Measurements from ENCODE around the gene ABHD5. TPM values are rescaled to one million over a fixed set of nuclear protein-coding genes. Genes with fewer than 3 reads are reported as not detected.

ABHD5 gene
- polyA plus RNA-seq, 4 donors, result 13.8 to 42.5 (median 28.9) TPM

DNA sequence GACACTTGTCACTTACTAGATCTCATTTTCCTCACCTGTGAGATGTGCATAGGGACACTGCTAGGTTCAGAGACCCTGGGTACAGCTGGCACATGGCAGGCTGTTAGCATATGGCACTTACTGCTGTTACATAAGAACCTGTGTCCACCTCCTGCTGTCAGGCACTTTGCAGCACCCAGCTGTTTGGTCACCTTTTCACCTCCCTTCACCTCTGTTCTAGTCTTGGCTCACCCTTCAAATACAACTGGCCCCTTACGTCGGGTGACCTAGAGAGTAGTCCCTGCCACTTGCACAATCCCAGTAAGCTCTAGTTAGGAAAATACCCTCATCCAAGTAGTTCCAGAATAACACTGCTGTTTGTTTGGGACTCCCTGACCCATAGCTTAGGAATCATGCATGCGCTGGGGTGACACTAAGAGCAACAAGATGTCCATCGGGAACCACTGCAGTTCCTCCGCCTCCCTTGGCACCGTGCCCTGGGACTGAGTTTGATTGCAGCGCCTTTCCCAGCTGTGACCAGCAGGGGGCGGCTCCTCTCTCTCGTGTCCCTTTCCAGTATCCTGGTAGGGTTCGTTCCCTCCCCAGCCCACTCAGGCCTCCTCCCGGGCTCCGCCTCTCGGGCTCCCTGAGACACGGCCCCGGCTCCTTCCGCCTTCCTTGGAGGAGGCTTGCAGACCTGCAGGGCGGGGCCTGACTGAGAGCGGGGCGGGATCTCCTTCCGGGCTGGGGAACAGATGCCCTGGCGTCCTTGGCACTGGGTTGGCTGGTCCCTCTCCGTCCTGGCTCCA, 78.6 kb downstream of the ABHD5 start:
- DNase-seq, result peak; percentile 98 to 99
- Histone ChIP-seq H3K9me3 (ENCODE audit: control insufficient read depth in 2 of 2, insufficient read depth in 1 of 2, low read depth in 1 of 2, low read length in 1 of 2) (no peaks in the 10 kb centered on the region), H3K36me3 (ENCODE audit: control insufficient read depth in 3 of 3, insufficient read depth in 2 of 3, low read depth in 1 of 3, low read length in 3 of 3) (no peaks in the 10 kb centered on the region), H3K4me3 (ENCODE audit: low read depth in 1 of 3, low read length in 3 of 3) (peak overlapping the region in 1 of 3 donors; percentile 27), H3K4me1 (ENCODE audit: control insufficient read depth in 3 of 3, insufficient read depth in 2 of 3, low read depth in 1 of 3, low read length in 2 of 3) (peaks cover 5 to 21% (median 12%) of the 10 kb centered on the region in 3 donors), H3K27ac (ENCODE audit: low read depth in 1 of 3, low read length in 2 of 3) (peak overlapping the region; percentile 74 to 98 (median 89)), H3K27me3 (ENCODE audit: control insufficient read depth in 3 of 3, insufficient read depth in 3 of 3, low read length in 3 of 3) (peaks cover 0 to 3% (median 0%) of the 10 kb centered on the region in 3 donors)
- FAIRE-seq, result no peak
- WGBS, 3 donors, result 6 to 12% (median 9%) methylated on average over 22 of the region's 22 CpGs

DNA sequence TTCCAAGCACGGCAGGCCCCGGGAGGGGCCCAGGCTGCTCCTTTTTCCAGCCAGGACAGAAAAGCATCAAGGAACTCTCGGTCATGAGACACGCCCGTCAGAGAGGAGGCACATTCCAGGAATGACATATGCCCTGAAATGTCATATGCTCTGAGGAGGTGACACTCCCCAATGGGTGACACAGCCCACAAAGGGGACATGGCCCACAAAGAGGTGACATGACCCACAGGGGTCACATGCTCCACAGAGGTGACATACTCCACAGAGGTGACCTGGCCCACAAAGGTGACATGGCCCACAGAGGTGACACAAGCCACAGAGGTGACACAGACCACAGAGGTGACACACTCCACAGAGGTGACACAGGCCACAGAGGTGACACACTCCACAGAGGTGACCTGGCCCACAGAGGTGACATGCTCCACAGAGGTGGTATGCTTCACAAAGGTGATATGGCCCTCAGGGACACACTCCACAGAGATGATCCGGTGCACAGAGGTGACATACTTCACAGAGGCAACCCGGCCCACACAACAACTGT, 79.2 kb downstream of the ABHD5 start:
- peak overlapping the region; percentile 74 to 98 (median 89) for H3K27ac ChIP-seq (ENCODE audit: low read depth in 1 of 3, low read length in 2 of 3)
- WGBS, 3 donors, result 23 to 40% (median 37%) methylated on average over 7 of the region's 7 CpGs
- no peak for FAIRE-seq

DNA sequence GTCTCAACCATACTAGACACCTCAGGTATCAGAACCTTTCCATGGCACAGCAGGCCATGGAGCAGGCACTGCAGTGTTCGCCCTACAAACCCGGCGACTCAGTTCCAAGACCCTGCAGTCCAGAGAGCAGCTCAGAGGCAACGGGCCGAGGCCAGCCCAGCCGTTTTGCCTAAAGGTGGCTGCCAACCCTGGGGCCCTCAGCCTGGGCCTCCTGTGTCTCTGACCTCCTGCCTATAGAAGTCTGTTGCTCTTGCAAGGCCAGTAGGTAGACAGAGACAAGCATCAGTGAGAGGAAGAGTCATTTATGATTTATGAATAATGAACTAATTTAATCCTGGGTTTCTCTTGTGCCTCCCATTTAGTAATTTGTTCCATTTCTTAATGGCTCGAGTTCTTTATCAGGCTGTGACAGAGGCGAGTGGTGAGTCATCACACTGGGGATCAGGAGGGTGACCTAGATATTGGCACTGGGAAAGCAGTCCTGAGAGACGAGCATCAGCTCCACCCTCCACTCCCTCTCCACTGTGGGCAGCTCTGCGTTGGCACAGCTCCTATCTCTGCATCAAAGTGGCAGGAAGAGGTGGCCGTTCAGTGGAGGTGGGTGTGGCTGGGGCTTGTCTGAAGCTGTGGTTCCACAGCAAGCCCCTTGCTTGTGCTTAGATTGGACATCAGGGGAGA, 79.8 kb downstream of the ABHD5 start:
- H3K36me3 ChIP-seq (ENCODE audit: control insufficient read depth in 3 of 3, insufficient read depth in 2 of 3, low read depth in 1 of 3, low read length in 3 of 3), result no peaks in the 10 kb centered on the region
- no peak for FAIRE-seq
- 24 to 38% (median 34%) methylated on average over 11 of the region's 11 CpGs for WGBS, 3 donors
- H3K9me3 ChIP-seq (ENCODE audit: control insufficient read depth in 2 of 2, insufficient read depth in 1 of 2, low read depth in 1 of 2, low read length in 1 of 2), result no peaks in the 10 kb centered on the region
- peak overlapping the region; percentile 74 to 98 (median 89) for H3K27ac ChIP-seq (ENCODE audit: low read depth in 1 of 3, low read length in 2 of 3)
- H3K4me3 ChIP-seq (ENCODE audit: low read depth in 1 of 3, low read length in 3 of 3), result no peak overlapping the region
- peaks cover 5 to 21% (median 12%) of the 10 kb centered on the region in 3 donors for H3K4me1 ChIP-seq (ENCODE audit: control insufficient read depth in 3 of 3, insufficient read depth in 2 of 3, low read depth in 1 of 3, low read length in 2 of 3)
- DNase-seq, result peak; percentile 66 to 95
- peaks cover 0 to 3% (median 0%) of the 10 kb centered on the region in 3 donors for H3K27me3 ChIP-seq (ENCODE audit: control insufficient read depth in 3 of 3, insufficient read depth in 3 of 3, low read length in 3 of 3)

More for the DNA sequence above, 79.2 kb downstream of the ABHD5 start:
- Histone ChIP-seq H3K4me1 (ENCODE audit: control insufficient read depth in 3 of 3, insufficient read depth in 2 of 3, low read depth in 1 of 3, low read length in 2 of 3) (peaks cover 5 to 21% (median 12%) of the 10 kb centered on the region in 3 donors), H3K36me3 (ENCODE audit: control insufficient read depth in 3 of 3, insufficient read depth in 2 of 3, low read depth in 1 of 3, low read length in 3 of 3) (no peaks in the 10 kb centered on the region), H3K27me3 (ENCODE audit: control insufficient read depth in 3 of 3, insufficient read depth in 3 of 3, low read length in 3 of 3) (peaks cover 0 to 3% (median 0%) of the 10 kb centered on the region in 3 donors), H3K9me3 (ENCODE audit: control insufficient read depth in 2 of 2, insufficient read depth in 1 of 2, low read depth in 1 of 2, low read length in 1 of 2) (no peaks in the 10 kb centered on the region), H3K4me3 (ENCODE audit: low read depth in 1 of 3, low read length in 3 of 3) (peak overlapping the region in 1 of 3 donors; percentile 27)
- no peak for DNase-seq

DNA sequence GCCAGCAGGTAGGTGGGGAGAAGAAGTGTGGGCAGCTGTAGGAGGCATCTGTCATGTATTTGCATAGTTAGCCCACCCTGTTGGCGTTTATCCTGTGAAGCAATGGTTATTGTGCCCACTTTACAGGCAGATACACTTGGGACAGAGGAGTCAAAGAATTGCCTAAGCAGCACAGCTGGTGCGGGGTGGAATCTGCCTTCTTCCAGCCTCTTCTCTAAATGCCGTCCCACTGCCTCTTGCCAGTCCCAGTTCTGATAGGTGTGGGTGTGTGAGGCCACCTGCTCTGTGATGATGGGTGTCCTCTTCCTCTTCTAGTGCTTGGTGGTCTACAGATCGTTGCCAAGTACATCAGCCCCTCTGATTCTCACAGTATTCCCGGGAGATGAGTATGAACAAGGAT, 80.9 kb downstream of the ABHD5 start:
- 56 to 72% (median 66%) methylated on average over 5 of the region's 5 CpGs for WGBS, 3 donors
- H3K9me3 ChIP-seq (ENCODE audit: control insufficient read depth in 2 of 2, insufficient read depth in 1 of 2, low read depth in 1 of 2, low read length in 1 of 2), result no peaks in the 10 kb centered on the region
- peaks cover 5 to 21% (median 12%) of the 10 kb centered on the region in 3 donors for H3K4me1 ChIP-seq (ENCODE audit: control insufficient read depth in 3 of 3, insufficient read depth in 2 of 3, low read depth in 1 of 3, low read length in 2 of 3)
- DNase-seq, result no peak
- no peak overlapping the region for H3K4me3 ChIP-seq (ENCODE audit: low read depth in 1 of 3, low read length in 3 of 3)
- no peaks in the 10 kb centered on the region for H3K36me3 ChIP-seq (ENCODE audit: control insufficient read depth in 3 of 3, insufficient read depth in 2 of 3, low read depth in 1 of 3, low read length in 3 of 3)
- H3K27me3 ChIP-seq (ENCODE audit: control insufficient read depth in 3 of 3, insufficient read depth in 3 of 3, low read length in 3 of 3), result peaks cover 0 to 5% (median 0%) of the 10 kb centered on the region in 3 donors
- H3K27ac ChIP-seq (ENCODE audit: low read depth in 1 of 3, low read length in 2 of 3), result no peak overlapping the region
- FAIRE-seq, result no peak

DNA sequence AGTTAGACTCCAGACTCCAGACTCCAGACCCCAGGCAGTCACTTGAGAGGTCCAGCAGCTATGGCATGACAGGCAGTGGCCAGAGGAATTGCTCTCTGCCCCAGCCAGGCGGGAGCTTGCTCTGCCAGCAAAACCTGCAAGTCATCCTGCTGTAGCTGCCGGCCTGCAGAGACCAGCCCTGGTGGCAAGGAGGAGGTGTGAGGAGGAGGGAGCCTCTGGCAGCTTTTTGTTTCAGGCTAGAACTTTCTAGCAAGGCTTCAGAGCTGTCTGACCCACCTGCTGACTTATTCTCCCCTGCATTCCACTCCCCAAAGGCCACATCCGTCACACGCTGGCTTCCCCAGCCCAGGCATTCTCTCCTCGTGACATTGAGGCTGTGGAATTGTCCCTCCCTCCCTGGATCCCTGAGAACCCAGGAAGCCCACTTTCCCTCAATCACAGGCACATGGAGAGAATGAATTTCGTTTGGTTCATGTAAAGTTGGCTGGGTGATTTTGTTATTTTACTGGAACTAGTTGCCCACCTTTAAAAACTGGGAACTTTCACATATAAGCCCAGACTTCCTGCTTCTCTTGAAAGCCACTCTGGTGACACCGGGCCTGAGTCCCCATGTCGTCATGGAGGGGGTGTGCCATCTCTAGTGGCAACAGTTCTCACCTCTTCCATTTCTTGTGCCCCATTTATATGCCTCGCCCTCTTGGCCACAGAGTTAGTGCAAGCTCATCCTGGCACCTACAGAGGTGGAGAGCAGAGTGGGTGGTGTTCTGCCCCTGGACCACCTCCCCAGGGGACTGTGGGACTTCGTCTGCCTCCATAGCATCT, 82.7 kb downstream of the ABHD5 start:
- H3K4me3 ChIP-seq (ENCODE audit: low read depth in 1 of 3, low read length in 3 of 3), result no peak overlapping the region
- no peak overlapping the region for H3K27ac ChIP-seq (ENCODE audit: low read depth in 1 of 3, low read length in 2 of 3)
- no peaks in the 10 kb centered on the region for H3K9me3 ChIP-seq (ENCODE audit: control insufficient read depth in 2 of 2, insufficient read depth in 1 of 2, low read depth in 1 of 2, low read length in 1 of 2)
- DNase-seq, result no peak
- no peaks in the 10 kb centered on the region for H3K36me3 ChIP-seq (ENCODE audit: control insufficient read depth in 3 of 3, insufficient read depth in 2 of 3, low read depth in 1 of 3, low read length in 3 of 3)
- no peak for FAIRE-seq
- 59 to 69% (median 65%) methylated on average over 10 of the region's 10 CpGs for WGBS, 3 donors
- H3K27me3 ChIP-seq (ENCODE audit: control insufficient read depth in 3 of 3, insufficient read depth in 3 of 3, low read length in 3 of 3), result peaks cover 0 to 5% (median 0%) of the 10 kb centered on the region in 3 donors
- peaks cover 5 to 21% (median 12%) of the 10 kb centered on the region in 3 donors for H3K4me1 ChIP-seq (ENCODE audit: control insufficient read depth in 3 of 3, insufficient read depth in 2 of 3, low read depth in 1 of 3, low read length in 2 of 3)

DNA sequence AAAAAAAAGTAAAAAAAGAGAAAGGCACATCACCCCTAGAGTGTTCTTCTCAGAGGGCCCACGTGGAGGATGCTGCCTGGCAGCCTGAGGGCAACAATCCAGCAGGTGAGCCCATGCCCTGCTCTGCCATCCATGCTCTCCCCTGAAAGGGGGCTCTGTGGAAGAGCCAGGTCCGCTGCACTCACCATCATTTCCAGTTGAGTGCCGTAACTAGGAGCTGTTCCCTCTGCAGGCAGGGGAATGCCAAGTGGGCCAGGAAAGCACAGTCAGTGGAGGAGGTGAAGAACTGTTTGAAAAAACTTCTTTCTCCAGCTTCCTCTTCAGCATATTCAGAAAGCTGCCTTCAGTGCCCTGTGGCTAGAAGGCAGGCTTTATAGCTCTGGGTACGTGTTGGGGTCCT, 84.1 kb downstream of the ABHD5 start:
- WGBS, 3 donors, result 73 to 83% (median 80%) methylated on average over 4 of the region's 4 CpGs

DNA sequence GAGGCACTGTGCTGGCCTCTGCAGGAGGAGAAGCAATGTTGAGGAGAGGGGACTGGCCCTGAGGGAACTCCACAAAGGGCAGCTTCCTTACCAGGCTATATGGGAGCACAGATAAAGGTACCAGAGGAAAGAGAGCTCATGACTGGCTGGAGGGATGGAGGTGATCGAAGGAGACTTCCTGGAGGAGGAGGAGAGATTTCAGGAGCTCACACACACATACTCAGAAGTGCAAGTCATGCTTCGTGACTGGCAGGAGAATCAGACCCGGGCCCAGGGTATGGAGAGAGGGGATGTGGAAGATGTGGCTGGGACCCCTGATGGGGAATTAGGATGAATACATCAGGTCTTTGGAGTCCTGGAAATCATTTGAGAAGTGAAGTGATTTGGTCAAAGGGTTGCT, 85.4 kb downstream of the ABHD5 start:
- H3K4me1 ChIP-seq (ENCODE audit: control insufficient read depth in 3 of 3, insufficient read depth in 2 of 3, low read depth in 1 of 3, low read length in 2 of 3), result peaks cover 0 to 4% (median 0%) of the 10 kb centered on the region in 3 donors
- H3K27me3 ChIP-seq (ENCODE audit: control insufficient read depth in 3 of 3, insufficient read depth in 3 of 3, low read length in 3 of 3), result peaks cover 0 to 5% (median 0%) of the 10 kb centered on the region in 3 donors
- H3K4me3 ChIP-seq (ENCODE audit: low read depth in 1 of 3, low read length in 3 of 3), result no peak overlapping the region
- FAIRE-seq (no peak), DNase-seq (no peak)
- H3K36me3 ChIP-seq (ENCODE audit: control insufficient read depth in 3 of 3, insufficient read depth in 2 of 3, low read depth in 1 of 3, low read length in 3 of 3), result no peaks in the 10 kb centered on the region
- 88 to 91% (median 89%) methylated on average over 3 of the region's 3 CpGs for WGBS, 3 donors
- peaks cover 0 to 2% of the 10 kb centered on the region in 2 donors for H3K9me3 ChIP-seq (ENCODE audit: control insufficient read depth in 2 of 2, insufficient read depth in 1 of 2, low read depth in 1 of 2, low read length in 1 of 2)
- no peak overlapping the region for H3K27ac ChIP-seq (ENCODE audit: low read depth in 1 of 3, low read length in 2 of 3)

More for the DNA sequence above, 84.1 kb downstream of the ABHD5 start:
- Histone ChIP-seq H3K36me3 (ENCODE audit: control insufficient read depth in 3 of 3, insufficient read depth in 2 of 3, low read depth in 1 of 3, low read length in 3 of 3) (no peaks in the 10 kb centered on the region), H3K9me3 (ENCODE audit: control insufficient read depth in 2 of 2, insufficient read depth in 1 of 2, low read depth in 1 of 2, low read length in 1 of 2) (peaks cover 0 to 2% of the 10 kb centered on the region in 2 donors), H3K27me3 (ENCODE audit: control insufficient read depth in 3 of 3, insufficient read depth in 3 of 3, low read length in 3 of 3) (peaks cover 0 to 5% (median 0%) of the 10 kb centered on the region in 3 donors), H3K27ac (ENCODE audit: low read depth in 1 of 3, low read length in 2 of 3) (no peak overlapping the region), H3K4me1 (ENCODE audit: control insufficient read depth in 3 of 3, insufficient read depth in 2 of 3, low read depth in 1 of 3, low read length in 2 of 3) (peaks cover 5 to 11% (median 8%) of the 10 kb centered on the region in 3 donors), H3K4me3 (ENCODE audit: low read depth in 1 of 3, low read length in 3 of 3) (no peak overlapping the region)
- no peak for DNase-seq
- no peak for FAIRE-seq
